NCI-H146 treated with DMSO at 0.1 percent for 48 hours (cell line): ENCODE measurements around the gene CA12.
"Not testable (repeated sequence)": the region's sequence is repeated elsewhere in the genome, so short reads cannot be mapped to it uniquely, and the experiment has no call there.

ENCODE experiments used
- DNase-seq: peaks from one replicate; lab custom pipeline; 2025; ENCODE audit not compliant: unreplicated experiment; lab: John Stamatoyannopoulos, UW

The CA12 gene

GRCh38 chr15:63339006-63339766, 42.5 kb downstream of the CA12 start:
- peak; percentile 28 for DNase-seq

GRCh38 chr15:63338170-63338569, 43.5 kb downstream of the CA12 start:
- no peak for DNase-seq

- no peak for DNase-seq
These were observed 44.6 kb downstream of the CA12 start for GRCh38 chr15:63337046-63337445.

GRCh38 chr15:63335543-63336240, 46.0 kb downstream of the CA12 start:
- no peak for DNase-seq

GRCh38 chr15:63334821-63335220, 46.8 kb downstream of the CA12 start:
- no peak for DNase-seq

- no peak for DNase-seq
These were observed 49.1 kb downstream of the CA12 start for GRCh38 chr15:63332367-63333124.

- DNase-seq = no peak
These were observed 50.2 kb downstream of the CA12 start for GRCh38 chr15:63331456-63331855.

- no peak for DNase-seq
These were observed 50.7 kb downstream of the CA12 start for GRCh38 chr15:63330926-63331325.

- no peak for DNase-seq
These were observed 51.9 kb downstream of the CA12 start for GRCh38 chr15:63329567-63330350.

- DNase-seq = no peak
These were observed 53.8 kb downstream of the CA12 start for GRCh38 chr15:63327648-63328421.

- no peak for DNase-seq
These were observed 56.9 kb downstream of the CA12 start for GRCh38 chr15:63324770-63325169.

GRCh38 chr15:63323798-63324563, 57.7 kb downstream of the CA12 start:
- DNase-seq = no peak

- no peak for DNase-seq
These were observed 59.1 kb downstream of the CA12 start for GRCh38 chr15:63322541-63322940.

- DNase-seq = no peak
These were observed 60.2 kb downstream of the CA12 start for GRCh38 chr15:63321462-63321861.

- not testable (repeated sequence) for DNase-seq
These were observed 60.7 kb downstream of the CA12 start for GRCh38 chr15:63320981-63321380.

GRCh38 chr15:63320446-63320845, 61.2 kb downstream of the CA12 start:
- not testable (repeated sequence) for DNase-seq

GRCh38 chr15:63319065-63319464, 62.6 kb downstream of the CA12 start:
- DNase-seq = no peak

GRCh38 chr15:63318344-63318743, 63.3 kb downstream of the CA12 start:
- DNase-seq = no peak

- DNase-seq = no peak
These were observed 67.2 kb downstream of the CA12 start for GRCh38 chr15:63314409-63314808.

- DNase-seq = no peak
These were observed 67.8 kb downstream of the CA12 start for GRCh38 chr15:63313825-63314224.
